ENCODE measurements around the gene SPNS3. TPM values are rescaled to one million over a fixed set of nuclear protein-coding genes. Genes with fewer than 3 reads are reported as not detected.

SPNS3 gene
- total RNA-seq, 1 experiment from 2014 or later, result 2.1 TPM

- Mint-ChIP-seq H3K27me3 (ENCODE audit: unreplicated experiment) (no peaks in the 10 kb centered on the region), H3K36me3 (ENCODE audit: insufficient read depth, unreplicated experiment) (peaks cover 56% of the 10 kb centered on the region), H3K9me3 (ENCODE audit: low read depth, unreplicated experiment) (no peaks in the 10 kb centered on the region), H3K4me3 (ENCODE audit: low read depth, unreplicated experiment) (no peak overlapping the region), H3K4me1 (ENCODE audit: low read depth, unreplicated experiment) (peaks cover 22% of the 10 kb centered on the region), H3K27ac (ENCODE audit: unreplicated experiment) (peak overlapping the region; percentile 21)
- DNase-seq, result no peak
- BruUV-seq (replicated peaks), result no TSS peak
- CTCF ChIA-PET, result no interaction called here
- TF ChIP-seq, protein P1, sequence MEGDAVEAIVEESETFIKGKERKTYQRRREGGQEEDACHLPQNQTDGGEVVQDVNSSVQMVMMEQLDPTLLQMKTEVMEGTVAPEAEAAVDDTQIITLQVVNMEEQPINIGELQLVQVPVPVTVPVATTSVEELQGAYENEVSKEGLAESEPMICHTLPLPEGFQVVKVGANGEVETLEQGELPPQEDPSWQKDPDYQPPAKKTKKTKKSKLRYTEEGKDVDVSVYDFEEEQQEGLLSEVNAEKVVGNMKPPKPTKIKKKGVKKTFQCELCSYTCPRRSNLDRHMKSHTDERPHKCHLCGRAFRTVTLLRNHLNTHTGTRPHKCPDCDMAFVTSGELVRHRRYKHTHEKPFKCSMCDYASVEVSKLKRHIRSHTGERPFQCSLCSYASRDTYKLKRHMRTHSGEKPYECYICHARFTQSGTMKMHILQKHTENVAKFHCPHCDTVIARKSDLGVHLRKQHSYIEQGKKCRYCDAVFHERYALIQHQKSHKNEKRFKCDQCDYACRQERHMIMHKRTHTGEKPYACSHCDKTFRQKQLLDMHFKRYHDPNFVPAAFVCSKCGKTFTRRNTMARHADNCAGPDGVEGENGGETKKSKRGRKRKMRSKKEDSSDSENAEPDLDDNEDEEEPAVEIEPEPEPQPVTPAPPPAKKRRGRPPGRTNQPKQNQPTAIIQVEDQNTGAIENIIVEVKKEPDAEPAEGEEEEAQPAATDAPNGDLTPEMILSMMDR (IDR thresholded peaks at IDR 0.05; ENCODE audit: unreplicated experiment), result no peak
- intact Hi-C loops (cut with micrococcal nuclease; ENCODE audit: unreplicated experiment), result no loop called here
These were observed 92.1 kb downstream of the SPNS3 start for GRCh38 chr17:4525691-4526397.

GRCh38 chr17:4527134-4527533 is 93.4 kb downstream of the SPNS3 start:
- intact Hi-C loops (cut with micrococcal nuclease; ENCODE audit: unreplicated experiment), result no loop called here
- no peaks in the 10 kb centered on the region for H3K27me3 Mint-ChIP-seq (ENCODE audit: unreplicated experiment)
- BruUV-seq (replicated peaks), result no TSS peak
- CTCF ChIA-PET, result no interaction called here
- peak overlapping the region; percentile 30 for H3K27ac Mint-ChIP-seq (ENCODE audit: unreplicated experiment)
- no peak for DNase-seq
- no peak overlapping the region for H3K4me3 Mint-ChIP-seq (ENCODE audit: low read depth, unreplicated experiment)
- H3K36me3 Mint-ChIP-seq (ENCODE audit: insufficient read depth, unreplicated experiment), result peaks cover 52% of the 10 kb centered on the region
- TF ChIP-seq, protein P1 (IDR thresholded peaks at IDR 0.05; ENCODE audit: unreplicated experiment), result no peak
- peaks cover 16% of the 10 kb centered on the region for H3K4me1 Mint-ChIP-seq (ENCODE audit: low read depth, unreplicated experiment)
- no peaks in the 10 kb centered on the region for H3K9me3 Mint-ChIP-seq (ENCODE audit: low read depth, unreplicated experiment)

DNA sequence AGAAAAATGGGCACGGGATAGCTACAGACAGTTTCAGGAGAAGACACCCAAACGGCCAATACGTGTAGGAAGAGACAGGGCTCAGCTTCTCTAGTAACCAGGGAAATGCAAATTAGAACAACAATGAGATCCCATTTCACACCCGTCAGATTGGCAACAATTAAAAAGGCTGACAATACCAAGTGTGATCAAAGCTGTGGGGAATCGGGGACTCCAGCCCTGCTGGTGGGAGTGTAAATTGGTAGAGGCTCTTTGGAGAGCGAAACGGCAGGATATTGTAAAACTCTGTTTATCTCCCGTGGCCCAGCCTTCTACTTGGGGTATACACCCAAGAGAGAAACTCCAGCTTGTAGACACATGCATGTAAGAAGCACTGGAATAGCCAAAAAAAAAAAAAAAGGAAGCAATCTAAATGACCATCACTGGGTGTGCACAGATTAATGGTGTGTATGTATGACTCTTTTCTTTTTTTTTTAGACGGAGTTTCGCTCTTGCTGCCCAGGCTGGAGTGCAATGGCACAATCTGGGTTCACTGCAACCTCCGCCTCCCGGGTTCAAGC is 93.9 kb downstream of the SPNS3 start:
- Mint-ChIP-seq H3K27me3 (ENCODE audit: unreplicated experiment) (no peaks in the 10 kb centered on the region), H3K4me3 (ENCODE audit: low read depth, unreplicated experiment) (no peak overlapping the region), H3K9me3 (ENCODE audit: low read depth, unreplicated experiment) (no peaks in the 10 kb centered on the region), H3K36me3 (ENCODE audit: insufficient read depth, unreplicated experiment) (peaks cover 49% of the 10 kb centered on the region), H3K4me1 (ENCODE audit: low read depth, unreplicated experiment) (peaks cover 14% of the 10 kb centered on the region), H3K27ac (ENCODE audit: unreplicated experiment) (no peak overlapping the region)
- BruUV-seq (replicated peaks), result no TSS peak
- TF ChIP-seq, protein P1 (IDR thresholded peaks at IDR 0.05; ENCODE audit: unreplicated experiment), result no peak
- DNase-seq, result no peak
- CTCF ChIA-PET, result interaction anchor here (0.6 kb wide), 1 partner anchor 104 kb away, joined by 6 read pairs; no protein-coding TSS in a partner anchor
- intact Hi-C loops (cut with micrococcal nuclease; ENCODE audit: unreplicated experiment), result no loop called here

- H3K27me3 Mint-ChIP-seq (ENCODE audit: unreplicated experiment), result no peaks in the 10 kb centered on the region
- intact Hi-C loops (cut with micrococcal nuclease; ENCODE audit: unreplicated experiment), result no loop called here
These were observed 95.9 kb downstream of the SPNS3 start for GRCh38 chr17:4529533-4530152.

More at GRCh38 chr17:4529533-4530152, 95.9 kb downstream of the SPNS3 start:
- peaks cover 63% of the 10 kb centered on the region for H3K36me3 Mint-ChIP-seq (ENCODE audit: insufficient read depth, unreplicated experiment)
- H3K4me3 Mint-ChIP-seq (ENCODE audit: low read depth, unreplicated experiment), result no peak overlapping the region
- DNase-seq, result no peak
- peaks cover 16% of the 10 kb centered on the region for H3K4me1 Mint-ChIP-seq (ENCODE audit: low read depth, unreplicated experiment)
- no peaks in the 10 kb centered on the region for H3K9me3 Mint-ChIP-seq (ENCODE audit: low read depth, unreplicated experiment)
- CTCF ChIA-PET, result interaction anchor here (0.6 kb wide), 1 partner anchor 26 kb away, joined by 4 read pairs; no protein-coding TSS in a partner anchor
- H3K27ac Mint-ChIP-seq (ENCODE audit: unreplicated experiment), result no peak overlapping the region
- TF ChIP-seq, protein P1 (IDR thresholded peaks at IDR 0.05; ENCODE audit: unreplicated experiment), result no peak
- BruUV-seq (replicated peaks), result no TSS peak
